ENCODE measurements around the gene IFI30. TPM values are rescaled to one million over a fixed set of nuclear protein-coding genes. Genes with fewer than 3 reads are reported as not detected.
"Not testable (repeated sequence)": the region's sequence is repeated elsewhere in the genome, so short reads cannot be mapped to it uniquely, and the experiment has no call there.

Gene IFI30
- total RNA-seq, 2 donors from 2014 or later, result 47.5 to 79.3 TPM

- no peak for DNase-seq
- ATAC-seq, result no peak
- intact Hi-C loops (cut with DNase I, micrococcal nuclease), result no loop called here
Measured at GRCh38 chr19:18150776-18151624, 22.6 kb upstream of the IFI30 start.

- ATAC-seq (peak; percentile 65), DNase-seq (peak; percentile 97 to 99)
- intact Hi-C loops (cut with DNase I, micrococcal nuclease), result no loop called here
Measured at GRCh38 chr19:18152442-18152816, 21.2 kb upstream of the IFI30 start.

GRCh38 chr19:18152817-18153555, 20.6 kb upstream of the IFI30 start, which contains the start of gene PIK3R2:
TSS of gene PIK3R2 (plus strand) at chr19:18153163. CDS start at chr19:18155880, 2,717 bp downstream.
- intact Hi-C loops (cut with DNase I, micrococcal nuclease), result no loop called here
- ATAC-seq, result peak; percentile 73

GRCh38 chr19:18153556-18154134, 20.0 kb upstream of the IFI30 start:
- ATAC-seq (no peak), DNase-seq (peak; percentile 58 to 63)
- intact Hi-C loops (cut with DNase I, micrococcal nuclease), result no loop called here

More at GRCh38 chr19:18152817-18153555, 20.6 kb upstream of the IFI30 start, which contains the start of gene PIK3R2:
- peak; percentile 99 to 100 for DNase-seq

- intact Hi-C loops (cut with DNase I, micrococcal nuclease), result no loop called here
- DNase-seq (peak in 1 of 2 donors; percentile 70), ATAC-seq (peak; percentile 21)
Measured at GRCh38 chr19:18155095-18156087, 18.2 kb upstream of the IFI30 start.

GRCh38 chr19:18156268-18156667, 17.3 kb upstream of the IFI30 start:
- intact Hi-C loops (cut with DNase I, micrococcal nuclease), result no loop called here
- ATAC-seq (no peak), DNase-seq (no peak)

- ATAC-seq (peak; percentile 55), DNase-seq (peak; percentile 95 to 97)
- intact Hi-C loops (cut with DNase I, micrococcal nuclease), result no loop called here
Measured at GRCh38 chr19:18156841-18157464, 16.7 kb upstream of the IFI30 start.

- intact Hi-C loops (cut with DNase I, micrococcal nuclease), result no loop called here
- ATAC-seq (no peak), DNase-seq (no peak)
Measured at GRCh38 chr19:18157465-18158063, 16.0 kb upstream of the IFI30 start.

GRCh38 chr19:18158467-18158866, 15.1 kb upstream of the IFI30 start:
- no peak for ATAC-seq
- intact Hi-C loops (cut with DNase I, micrococcal nuclease), result no loop called here
- DNase-seq, result no peak

- DNase-seq; intact Hi-C loops (cut with DNase I, micrococcal nuclease); ATAC-seq: not testable (repeated sequence)
Measured at GRCh38 chr19:18159059-18159616, 14.5 kb upstream of the IFI30 start.

GRCh38 chr19:18159810-18160209, 13.8 kb upstream of the IFI30 start:
- intact Hi-C loops (cut with DNase I, micrococcal nuclease), result loop anchor here (10.0 kb wide), 2 partner anchors 45 to 145 kb away; no protein-coding TSS in a partner anchor
- DNase-seq, result no peak
- no peak for ATAC-seq

GRCh38 chr19:18160493-18160970, 13.1 kb upstream of the IFI30 start:
- intact Hi-C loops (cut with DNase I, micrococcal nuclease), result loop anchor here (10.0 kb wide), 2 partner anchors 46 to 146 kb away; no protein-coding TSS in a partner anchor
- ATAC-seq, result no peak
- no peak for DNase-seq

GRCh38 chr19:18160971-18161635, 12.5 kb upstream of the IFI30 start:
- DNase-seq (peak in 1 of 2 donors; percentile 81), ATAC-seq (peak; percentile 73)
- intact Hi-C loops (cut with DNase I, micrococcal nuclease), result loop anchor here (10.0 kb wide), 2 partner anchors 46 to 146 kb away; no protein-coding TSS in a partner anchor

GRCh38 chr19:18161636-18162002, 12.0 kb upstream of the IFI30 start:
- DNase-seq (no peak), ATAC-seq (peak; percentile 1)
- intact Hi-C loops (cut with DNase I, micrococcal nuclease), result loop anchor here (10.0 kb wide), 2 partner anchors 47 to 147 kb away; no protein-coding TSS in a partner anchor

- DNase-seq (no peak), ATAC-seq (no peak)
- intact Hi-C loops (cut with DNase I, micrococcal nuclease), result loop anchor here (10.0 kb wide), 2 partner anchors 49 to 149 kb away; no protein-coding TSS in a partner anchor
Measured at GRCh38 chr19:18164072-18164471, 9.5 kb upstream of the IFI30 start.

Data from left colon (tissue), 2 donors.